Measurements from ENCODE around the gene CACNA2D4.

The CACNA2D4 gene

GRCh38 chr12:1870998-1871917, 47.2 kb downstream of the CACNA2D4 start:
- no peak for DNase-seq (ENCODE audit: low read depth)

- DNase-seq (ENCODE audit: low read depth): no peak
Measured at GRCh38 chr12:1870086-1870485, 48.4 kb downstream of the CACNA2D4 start.

- DNase-seq (ENCODE audit: low read depth): no peak
Measured at GRCh38 chr12:1869145-1869544, 49.3 kb downstream of the CACNA2D4 start.

- no peak for DNase-seq (ENCODE audit: low read depth)
Measured at GRCh38 chr12:1865284-1865866, 53.1 kb downstream of the CACNA2D4 start.

GRCh38 chr12:1864867-1865266, 53.6 kb downstream of the CACNA2D4 start:
- no peak for DNase-seq (ENCODE audit: low read depth)

GRCh38 chr12:1864456-1864855, 54.0 kb downstream of the CACNA2D4 start:
- DNase-seq (ENCODE audit: low read depth): no peak

- no peak for DNase-seq (ENCODE audit: low read depth)
Measured at GRCh38 chr12:1863823-1864222, 54.6 kb downstream of the CACNA2D4 start.

GRCh38 chr12:1862973-1863372, 55.5 kb downstream of the CACNA2D4 start:
- no peak for DNase-seq (ENCODE audit: low read depth)

- no peak for DNase-seq (ENCODE audit: low read depth)
Measured at GRCh38 chr12:1859643-1860042, 58.8 kb downstream of the CACNA2D4 start.

GRCh38 chr12:1858456-1858855, 60.0 kb downstream of the CACNA2D4 start:
- DNase-seq (ENCODE audit: low read depth): no peak

GRCh38 chr12:1857821-1858220, 60.6 kb downstream of the CACNA2D4 start:
- DNase-seq (ENCODE audit: low read depth): no peak

GRCh38 chr12:1857086-1857485, 61.4 kb downstream of the CACNA2D4 start:
- DNase-seq (ENCODE audit: low read depth): no peak

- DNase-seq (ENCODE audit: low read depth): no peak
Measured at GRCh38 chr12:1855241-1855640, 63.2 kb downstream of the CACNA2D4 start.

GRCh38 chr12:1853716-1854115, 64.7 kb downstream of the CACNA2D4 start:
- DNase-seq (ENCODE audit: low read depth): no peak

GRCh38 chr12:1852076-1852475, 66.4 kb downstream of the CACNA2D4 start:
- no peak for DNase-seq (ENCODE audit: low read depth)

- no peak for DNase-seq (ENCODE audit: low read depth)
Measured at GRCh38 chr12:1851151-1851701, 67.2 kb downstream of the CACNA2D4 start.

GRCh38 chr12:1848745-1849144, 69.7 kb downstream of the CACNA2D4 start:
- DNase-seq (ENCODE audit: low read depth): no peak

- no peak for DNase-seq (ENCODE audit: low read depth)
Measured at GRCh38 chr12:1848146-1848545, 70.3 kb downstream of the CACNA2D4 start.

GRCh38 chr12:1847411-1847810, 71.0 kb downstream of the CACNA2D4 start:
- DNase-seq (ENCODE audit: low read depth): no peak

GRCh38 chr12:1846421-1847405, 71.7 kb downstream of the CACNA2D4 start:
- no peak for DNase-seq (ENCODE audit: low read depth)

GRCh38 chr12:1845886-1846285, 72.6 kb downstream of the CACNA2D4 start:
- no peak for DNase-seq (ENCODE audit: low read depth)

- no peak for DNase-seq (ENCODE audit: low read depth)
Measured at GRCh38 chr12:1845427-1845826, 73.0 kb downstream of the CACNA2D4 start.
